Endothelial cell of umbilical vein (primary cell): ENCODE data around the gene PARK7. TPM values are rescaled to one million over a fixed set of nuclear protein-coding genes. Genes with fewer than 3 reads are reported as not detected.

Experiments used
- BruUV-seq: library from RNA; stranded (reverse); fragments of 400-500 nt; replicated peaks from 2 replicates; lab custom pipeline; 2021; lab: Mats Ljungman, UMichigan
- CTCF ChIA-PET: fragments of 300-600, 350-600 bp; sonication (Branson Sonifier 250); formaldehyde crosslinking; loops from one replicate; lab custom pipeline; 2021; ENCODE audit warnings: antibody characterized with exemption, inconsistent platforms; lab: Charles Lee
- POLR2A ChIA-PET: fragments of 300-600, 350-600 bp; sonication (Branson Sonifier 250); formaldehyde crosslinking; loops from one replicate; lab custom pipeline; 2021; ENCODE audit warnings: antibody characterized with exemption, inconsistent platforms; lab: Charles Lee
- DNase-seq: peaks from one replicate; pipeline ENCODE4 v3.0.0-alpha.2; 2011; ENCODE audit warnings: low read depth, low spot score
- FAIRE-seq: peaks from 2 replicates; lab custom pipeline; 2011; peaks lifted over from hg19 to GRCh38; lab: Jason Lieb, UNC
- H2AFZ ChIP-seq: 2 replicates; pipeline ENCODE4 v1.6.0; 2012; ENCODE audit warnings: low read depth, low read length, control low read depth, inconsistent platforms
- H3K27ac ChIP-seq: 2 replicates; pipeline ENCODE4 v1.5.1; 2011; ENCODE audit warnings: low read depth, mild to moderate bottlenecking, control low read depth, low read length, moderate library complexity; ENCODE audit not compliant: insufficient read depth
- H3K27me3 ChIP-seq, 2 experiments: 2 replicates each; pipeline versions ENCODE4 v1.6.0 to v1.6.1; 2011; ENCODE audit warnings: low read length in 2 of 2, mixed read lengths in 1 of 2; ENCODE audit not compliant: control insufficient read depth in 2 of 2, insufficient read depth in 2 of 2
- H3K36me3 ChIP-seq, 2 experiments: 2 replicates in 1 of 2; 3 replicates in 1 of 2; pipeline ENCODE4 v1.5.1; 2011; ENCODE audit warnings: low read length in 2 of 2, mild to moderate bottlenecking in 1 of 2, moderate library complexity in 1 of 2; ENCODE audit not compliant: control insufficient read depth in 2 of 2, insufficient read depth in 2 of 2; ENCODE audit errors: extremely low read depth in 1 of 2
- H3K4me1 ChIP-seq: 3 replicates; pipeline ENCODE4 v1.5.1; 2011; ENCODE audit warnings: mild to moderate bottlenecking, low read length; ENCODE audit not compliant: control insufficient read depth, insufficient read depth; ENCODE audit errors: extremely low read depth
- H3K4me2 ChIP-seq: 2 replicates; pipeline ENCODE4 v1.6.1; 2011; ENCODE audit warnings: low read length, control low read depth, mixed read lengths; ENCODE audit not compliant: insufficient read depth
- H3K4me3 ChIP-seq, 3 experiments: fragments of 200-600 bp in 1 of 3; sonication (generic), shearing (Covaris generic) in 1 of 3; replicated peaks in 1 of 3; 2 replicates each; pipeline ENCODE4 v1.5.1; 2011 to 2016; ENCODE audit warnings: control low read depth in 3 of 3, low read length in 3 of 3, mild to moderate bottlenecking in 2 of 3, inconsistent platforms in 1 of 3, low read depth in 1 of 3, moderate library complexity in 1 of 3; ENCODE audit not compliant: insufficient read depth in 1 of 3
- H3K79me2 ChIP-seq: 2 replicates; pipeline ENCODE4 v1.6.0; 2012; ENCODE audit warnings: low read length, inconsistent platforms; ENCODE audit not compliant: control insufficient read depth, insufficient read depth
- H3K9ac ChIP-seq: replicated peaks from 2 replicates; pipeline ENCODE3; 2011; ENCODE audit warnings: low read length, control low read depth; ENCODE audit not compliant: insufficient read depth; ENCODE audit errors: extremely low read depth
- H3K9me1 ChIP-seq: replicated peaks from 3 replicates; pipeline ENCODE4 v1.6.0; 2011; ENCODE audit warnings: mild to moderate bottlenecking, low read length; ENCODE audit not compliant: control insufficient read depth, insufficient read depth; ENCODE audit errors: extremely low read depth
- H3K9me3 ChIP-seq: replicated peaks from 2 replicates; pipeline ENCODE4 v1.5.1; 2012; ENCODE audit warnings: low read length, inconsistent platforms; ENCODE audit not compliant: control insufficient read depth, insufficient read depth
- H4K20me1 ChIP-seq: replicated peaks from 2 replicates; pipeline ENCODE3; 2011; ENCODE audit warnings: mild to moderate bottlenecking, low read length; ENCODE audit not compliant: control insufficient read depth, insufficient read depth; ENCODE audit errors: extremely low read depth
- CTCF ChIP-seq, 2 donors: IDR thresholded peaks; 1 replicate in 1 of 2; 2 replicates in 1 of 2; pipeline ENCODE4 v1.5.1; 2011; ENCODE audit warnings: low read length in 2 of 2, mild to moderate bottlenecking in 2 of 2, moderate library complexity in 2 of 2, control low read depth in 1 of 2, inconsistent platforms in 1 of 2, low read depth in 1 of 2; ENCODE audit not compliant: insufficient read depth in 1 of 2; ENCODE audit errors: extremely low read depth in 1 of 2
- EZH2 ChIP-seq: IDR thresholded peaks from 2 replicates; pipeline ENCODE4 v1.6.1; 2012; ENCODE audit warnings: borderline replicate concordance, low read depth, mild to moderate bottlenecking, moderate library complexity, low read length, inconsistent platforms; ENCODE audit not compliant: severe bottlenecking
- FOS ChIP-seq: IDR thresholded peaks from 2 replicates; pipeline ENCODE4 v1.6.1; 2011; ENCODE audit warnings: mild to moderate bottlenecking, low read length, moderate library complexity, borderline replicate concordance; ENCODE audit not compliant: insufficient read depth
- GATA2 ChIP-seq: IDR thresholded peaks from 2 replicates; pipeline ENCODE4 v1.7.0; 2011; ENCODE audit warnings: low read depth, mild to moderate bottlenecking, moderate library complexity, mixed read lengths, low read length; ENCODE audit not compliant: insufficient read length, insufficient read depth
- JUN ChIP-seq: IDR thresholded peaks from 2 replicates; pipeline ENCODE4 v1.6.1; 2011; ENCODE audit warnings: borderline replicate concordance, low read depth; ENCODE audit not compliant: insufficient read length, insufficient read depth
- MYC ChIP-seq: IDR thresholded peaks from one replicate; pipeline ENCODE4 v1.6.1; 2011; ENCODE audit warnings: mild to moderate bottlenecking, low read depth, low read length
- POLR2A ChIP-seq: IDR thresholded peaks from 2 replicates; pipeline ENCODE4 v1.6.1; 2012; ENCODE audit warnings: low read depth, mild to moderate bottlenecking, control low read depth, low read length
- POLR2AphosphoS5 ChIP-seq: IDR thresholded peaks from 2 replicates; pipeline ENCODE4 v1.6.1; 2012; ENCODE audit warnings: low read depth, mild to moderate bottlenecking, control low read depth, low read length, moderate library complexity; ENCODE audit not compliant: insufficient read depth
- dilution Hi-C: fragments of 300-500 bp; cut with MboI; formaldehyde crosslinking; loops from one replicate; pipeline ENCODE4 v1.15.0; 2019; ENCODE audit warnings: low sequenced_read_pairs; ENCODE audit not compliant: extremely low pct_ligation_motif_present
- intact Hi-C: fragments of 100-400 bp; cut with micrococcal nuclease; formaldehyde crosslinking; loops from one replicate; pipeline ENCODE4 v1.10.0; 2022
- polyA plus RNA-seq, 4 experiments: library from polyadenylated mRNA; depleted of rRNA in 3 of 4; stranded (reverse) in 3 of 4; unstranded in 1 of 4; fragments of >200 nt; gene quantifications; 2 replicates each; pipeline versions ENCODE4 v1.2.1 to v1.2.3, GENCODE V29; 2011 to 2012; ENCODE audit warnings: missing spikeins in 1 of 4
- total RNA-seq: library from RNA; stranded (reverse); gene quantifications from 2 replicates; pipeline ENCODE4 v1.2.3, GENCODE V29; 2021

Gene PARK7
- total and polyA plus RNA-seq, 2 donors (not counting 3 experiments of a cell fraction or from before 2014, with no cell fraction given) = 203 to 294 TPM

DNA sequence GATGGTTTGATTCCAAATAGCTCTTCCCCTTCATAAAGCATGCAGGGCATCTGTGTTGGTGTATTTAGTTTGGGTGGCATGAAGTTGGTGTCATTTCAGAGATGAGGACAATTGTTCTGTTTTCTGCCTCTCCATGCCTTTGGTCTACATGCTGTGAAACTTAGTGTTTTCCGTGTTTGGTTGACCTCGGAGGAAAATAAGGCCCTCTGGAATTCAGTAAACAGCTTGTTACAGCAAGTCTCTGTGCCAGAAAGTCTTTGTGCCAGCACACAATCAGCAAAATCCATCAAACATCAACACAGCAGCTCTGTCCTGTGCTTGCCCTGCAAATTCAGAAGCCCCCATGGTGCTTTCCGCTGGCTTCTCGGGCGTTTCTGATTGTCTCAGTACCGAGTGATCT is 9.5 kb downstream of the PARK7 start:
- H3K27ac ChIP-seq = no peak overlapping the region
- H3K4me3 ChIP-seq = no peak overlapping the region
- no peaks in the 10 kb centered on the region for H3K4me1 ChIP-seq
- no TSS peak for BruUV-seq
- no peak for DNase-seq
- intact Hi-C loops (no loop called here), dilution Hi-C loops (no loop called here)
- CTCF ChIA-PET = interaction anchor here (1.0 kb wide), 1 partner anchor 343 kb away, joined by 3 read pairs; no protein-coding TSS in a partner anchor
- no peaks in the 10 kb centered on the region for H3K9me3 ChIP-seq
- H2AFZ ChIP-seq = no peak overlapping the region
- H3K4me2 ChIP-seq = no peak overlapping the region
- no peak for FAIRE-seq
- POLR2A ChIA-PET = no interaction called here
- no peaks in the 10 kb centered on the region for H3K27me3 ChIP-seq
- peaks cover 17% of the 10 kb centered on the region for H3K79me2 ChIP-seq
- H4K20me1 ChIP-seq = peaks cover 2% of the 10 kb centered on the region
- no peak overlapping the region for H3K9ac ChIP-seq
- H3K9me1 ChIP-seq = no peaks in the 10 kb centered on the region
- TF ChIP-seq EZH2 (no peak), MYC (no peak), GATA2 (no peak), FOS (no peak), CTCF (IDR thresholded peaks at IDR 0.05; ENCODE audit: extremely low read depth in 1 of 2, insufficient read depth in 1 of 2, low read depth in 1 of 2, low read length in 2 of 2) (no peak), POLR2A (no peak), POLR2AphosphoS5 (no peak), JUN (no peak)
- peaks cover 21 to 23% of the 10 kb centered on the region in 2 experiments for H3K36me3 ChIP-seq
